Measurements from ENCODE around the gene RYR1. TPM values are rescaled to one million over a fixed set of nuclear protein-coding genes. Genes with fewer than 3 reads are reported as not detected.

Gene RYR1
- total RNA-seq, 2 donors from 2014 or later: 0.84 to 3.3 TPM

DNA sequence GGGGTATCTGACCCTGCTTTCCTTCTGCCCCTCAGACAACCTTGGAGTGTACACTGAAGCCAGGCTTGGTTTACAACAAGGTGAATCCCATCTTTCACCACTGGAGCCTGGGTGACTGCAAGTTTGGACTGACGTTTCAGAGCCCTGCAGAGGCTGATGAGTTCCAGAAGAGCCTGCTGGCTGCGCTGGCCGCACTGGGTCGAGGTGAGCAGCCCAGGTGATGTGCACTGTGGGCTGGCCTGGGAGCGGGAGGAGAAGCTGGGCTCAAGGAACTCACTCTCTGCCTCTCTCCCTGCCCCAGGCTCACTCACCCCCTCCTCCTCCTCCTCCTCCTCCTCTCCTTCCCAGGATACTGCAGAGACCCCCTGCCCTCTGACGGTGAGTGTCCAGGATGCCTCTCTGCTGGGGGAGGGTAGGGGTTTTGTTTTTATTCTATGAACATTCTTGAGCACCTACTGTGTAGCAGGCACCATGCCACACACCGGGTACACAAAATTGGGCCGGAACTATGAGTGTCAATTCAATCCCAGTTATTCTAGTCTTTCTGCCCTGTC lies 41.5 kb upstream of the RYR1 start:
- TF ChIP-seq, protein P1, sequence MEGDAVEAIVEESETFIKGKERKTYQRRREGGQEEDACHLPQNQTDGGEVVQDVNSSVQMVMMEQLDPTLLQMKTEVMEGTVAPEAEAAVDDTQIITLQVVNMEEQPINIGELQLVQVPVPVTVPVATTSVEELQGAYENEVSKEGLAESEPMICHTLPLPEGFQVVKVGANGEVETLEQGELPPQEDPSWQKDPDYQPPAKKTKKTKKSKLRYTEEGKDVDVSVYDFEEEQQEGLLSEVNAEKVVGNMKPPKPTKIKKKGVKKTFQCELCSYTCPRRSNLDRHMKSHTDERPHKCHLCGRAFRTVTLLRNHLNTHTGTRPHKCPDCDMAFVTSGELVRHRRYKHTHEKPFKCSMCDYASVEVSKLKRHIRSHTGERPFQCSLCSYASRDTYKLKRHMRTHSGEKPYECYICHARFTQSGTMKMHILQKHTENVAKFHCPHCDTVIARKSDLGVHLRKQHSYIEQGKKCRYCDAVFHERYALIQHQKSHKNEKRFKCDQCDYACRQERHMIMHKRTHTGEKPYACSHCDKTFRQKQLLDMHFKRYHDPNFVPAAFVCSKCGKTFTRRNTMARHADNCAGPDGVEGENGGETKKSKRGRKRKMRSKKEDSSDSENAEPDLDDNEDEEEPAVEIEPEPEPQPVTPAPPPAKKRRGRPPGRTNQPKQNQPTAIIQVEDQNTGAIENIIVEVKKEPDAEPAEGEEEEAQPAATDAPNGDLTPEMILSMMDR (conservative IDR thresholded peaks at IDR 0.05): no peak

GRCh38 chr19:38392707-38393308 lies 40.7 kb upstream of the RYR1 start:
- H3K36me3 Mint-ChIP-seq (ENCODE audit: low read depth): peaks cover 10% of the 10 kb centered on the region

More for the DNA sequence above, 41.5 kb upstream of the RYR1 start:
- WGBS, 2 experiments (ENCODE audit: insufficient coverage in 1 of 2, insufficient read length in 1 of 2): 79% methylated on average over 4 to 8 of the region's 8 CpGs
- Mint-ChIP-seq H3K36me3 (ENCODE audit: low read depth) (peaks cover 12% of the 10 kb centered on the region), H3K4me1 (peaks cover 14% of the 10 kb centered on the region), H3K27ac (no peak overlapping the region), H3K9me3 (no peaks in the 10 kb centered on the region), H3K4me3 (no peak overlapping the region), H3K27me3 (ENCODE audit: insufficient read depth) (peaks cover 34% of the 10 kb centered on the region)
- Histone ChIP-seq H3K9me3 (ENCODE audit: control insufficient read depth, low read length) (no peaks in the 10 kb centered on the region), H3K9ac (ENCODE audit: extremely low read depth, low read length, poor library complexity, severe bottlenecking) (no peak overlapping the region), H3K4me1 (ENCODE audit: control insufficient read depth, insufficient read depth, low read length) (peaks cover 2% of the 10 kb centered on the region), H3K27me3 (ENCODE audit: control insufficient read depth, insufficient read depth, low read length, poor library complexity, severe bottlenecking) (no peaks in the 10 kb centered on the region), H3K36me3 (ENCODE audit: control insufficient read depth, insufficient read depth, low read length) (no peaks in the 10 kb centered on the region), H3K4me3 (ENCODE audit: low read length) (no peak overlapping the region), H3K27ac (ENCODE audit: low read depth, low read length) (no peak overlapping the region)
- DNase-seq: no peak

GRCh38 chr19:38394488-38394887 lies 39.0 kb upstream of the RYR1 start:
- WGBS, 2 experiments (ENCODE audit: insufficient coverage in 1 of 2, insufficient read length in 1 of 2): 57 to 79% methylated on average over 22 to 30 of the region's 30 CpGs
- peak; percentile 98 for DNase-seq
- TF ChIP-seq, protein P1 (conservative IDR thresholded peaks at IDR 0.05): no peak
- Mint-ChIP-seq H3K27me3 (ENCODE audit: insufficient read depth) (peaks cover 47% of the 10 kb centered on the region), H3K4me3 (peak overlapping the region; percentile 41), H3K4me1 (peaks cover 9% of the 10 kb centered on the region), H3K36me3 (ENCODE audit: low read depth) (peaks cover 10% of the 10 kb centered on the region), H3K27ac (no peak overlapping the region), H3K9me3 (no peaks in the 10 kb centered on the region)
- Histone ChIP-seq H3K4me1 (ENCODE audit: control insufficient read depth, insufficient read depth, low read length) (peaks cover 2% of the 10 kb centered on the region), H3K4me3 (ENCODE audit: low read length) (no peak overlapping the region), H3K36me3 (ENCODE audit: control insufficient read depth, insufficient read depth, low read length) (no peaks in the 10 kb centered on the region), H3K9ac (ENCODE audit: extremely low read depth, low read length, poor library complexity, severe bottlenecking) (no peak overlapping the region), H3K27me3 (ENCODE audit: control insufficient read depth, insufficient read depth, low read length, poor library complexity, severe bottlenecking) (no peaks in the 10 kb centered on the region), H3K9me3 (ENCODE audit: control insufficient read depth, low read length) (no peaks in the 10 kb centered on the region), H3K27ac (ENCODE audit: low read depth, low read length) (no peak overlapping the region)

More at GRCh38 chr19:38392707-38393308, 40.7 kb upstream of the RYR1 start:
- Mint-ChIP-seq H3K27me3 (ENCODE audit: insufficient read depth) (peaks cover 36% of the 10 kb centered on the region), H3K4me1 (peaks cover 10% of the 10 kb centered on the region), H3K4me3 (no peak overlapping the region), H3K9me3 (no peaks in the 10 kb centered on the region), H3K27ac (no peak overlapping the region)
- Histone ChIP-seq H3K27ac (ENCODE audit: low read depth, low read length) (no peak overlapping the region), H3K4me3 (ENCODE audit: low read length) (no peak overlapping the region), H3K36me3 (ENCODE audit: control insufficient read depth, insufficient read depth, low read length) (no peaks in the 10 kb centered on the region), H3K4me1 (ENCODE audit: control insufficient read depth, insufficient read depth, low read length) (peaks cover 2% of the 10 kb centered on the region), H3K27me3 (ENCODE audit: control insufficient read depth, insufficient read depth, low read length, poor library complexity, severe bottlenecking) (no peaks in the 10 kb centered on the region), H3K9ac (ENCODE audit: extremely low read depth, low read length, poor library complexity, severe bottlenecking) (no peak overlapping the region), H3K9me3 (ENCODE audit: control insufficient read depth, low read length) (no peaks in the 10 kb centered on the region)
- WGBS, 2 experiments (ENCODE audit: insufficient coverage in 1 of 2, insufficient read length in 1 of 2): 82 to 89% methylated on average over 6 of the region's 6 CpGs
- TF ChIP-seq, protein P1 (conservative IDR thresholded peaks at IDR 0.05): no peak
- DNase-seq: no peak
